ENCODE data around the gene TMEM106C.

Gene TMEM106C, protein sequence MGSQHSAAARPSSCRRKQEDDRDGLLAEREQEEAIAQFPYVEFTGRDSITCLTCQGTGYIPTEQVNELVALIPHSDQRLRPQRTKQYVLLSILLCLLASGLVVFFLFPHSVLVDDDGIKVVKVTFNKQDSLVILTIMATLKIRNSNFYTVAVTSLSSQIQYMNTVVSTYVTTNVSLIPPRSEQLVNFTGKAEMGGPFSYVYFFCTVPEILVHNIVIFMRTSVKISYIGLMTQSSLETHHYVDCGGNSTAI

DNA sequence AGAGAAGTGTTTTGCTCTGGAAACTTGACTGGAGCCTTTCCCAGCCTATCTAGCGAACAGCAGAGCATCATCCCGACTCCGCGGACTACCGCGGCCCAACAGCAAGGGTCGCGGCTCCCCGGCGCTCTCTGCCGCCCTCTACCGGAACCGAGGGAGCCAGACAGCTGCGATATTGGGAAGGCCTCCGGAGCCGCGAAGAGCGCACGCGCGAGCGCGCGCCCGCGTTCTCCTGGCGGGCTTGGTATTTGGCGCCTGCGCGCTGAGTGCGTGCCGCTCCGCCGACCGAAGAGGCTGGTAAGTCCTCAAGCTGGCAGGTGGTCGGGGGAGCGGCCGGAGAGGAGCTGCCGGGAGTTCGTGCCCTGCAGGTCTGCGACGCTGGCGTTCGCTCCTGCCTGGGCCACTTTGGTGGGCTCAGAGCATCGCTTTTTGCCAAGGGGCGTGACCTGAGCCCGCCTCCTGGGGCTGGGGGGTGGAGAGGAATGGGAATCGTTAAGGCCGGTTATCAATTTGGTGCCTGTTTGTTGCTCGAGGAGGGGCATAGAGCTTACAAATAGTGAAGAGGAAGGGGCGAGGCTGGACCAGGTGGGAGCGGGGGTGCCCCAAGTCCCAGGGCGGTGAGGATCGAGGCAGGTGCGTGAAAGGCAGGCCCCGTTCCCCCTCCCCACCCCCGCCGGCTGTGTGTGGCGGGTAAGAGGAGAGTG, at the start of gene TMEM106C:
Gene TMEM106C (plus strand): TSS at position 257 of the 701 bp plus-strand sequence. CDS start 641 bp downstream, outside the sequence.
- Histone ChIP-seq H3K27me3 (ENCODE audit: control insufficient read depth, insufficient read depth, low read length) (no peaks in the 10 kb centered on the region), H3K4me3 (ENCODE audit: low read depth, low read length) (peak within 1 kb of the TSS; percentile 96), H3K4me1 (peaks cover 8% of the 10 kb centered on the region), H3K9me3 (ENCODE audit: control insufficient read depth, low read length) (no peaks in the 10 kb centered on the region), H3K36me3 (ENCODE audit: control insufficient read depth, insufficient read depth, low read length) (no peaks in the 10 kb centered on the region), H3K9ac (no peak within 1 kb of the TSS), H2AFZ (peak within 1 kb of the TSS; percentile 98), H3K79me2 (no peaks in the 10 kb centered on the region), H3K4me2 (ENCODE audit: low read length) (peak within 1 kb of the TSS; percentile 95), H3K27ac (peak within 1 kb of the TSS; percentile 3)
- TF ChIP-seq, protein P1, sequence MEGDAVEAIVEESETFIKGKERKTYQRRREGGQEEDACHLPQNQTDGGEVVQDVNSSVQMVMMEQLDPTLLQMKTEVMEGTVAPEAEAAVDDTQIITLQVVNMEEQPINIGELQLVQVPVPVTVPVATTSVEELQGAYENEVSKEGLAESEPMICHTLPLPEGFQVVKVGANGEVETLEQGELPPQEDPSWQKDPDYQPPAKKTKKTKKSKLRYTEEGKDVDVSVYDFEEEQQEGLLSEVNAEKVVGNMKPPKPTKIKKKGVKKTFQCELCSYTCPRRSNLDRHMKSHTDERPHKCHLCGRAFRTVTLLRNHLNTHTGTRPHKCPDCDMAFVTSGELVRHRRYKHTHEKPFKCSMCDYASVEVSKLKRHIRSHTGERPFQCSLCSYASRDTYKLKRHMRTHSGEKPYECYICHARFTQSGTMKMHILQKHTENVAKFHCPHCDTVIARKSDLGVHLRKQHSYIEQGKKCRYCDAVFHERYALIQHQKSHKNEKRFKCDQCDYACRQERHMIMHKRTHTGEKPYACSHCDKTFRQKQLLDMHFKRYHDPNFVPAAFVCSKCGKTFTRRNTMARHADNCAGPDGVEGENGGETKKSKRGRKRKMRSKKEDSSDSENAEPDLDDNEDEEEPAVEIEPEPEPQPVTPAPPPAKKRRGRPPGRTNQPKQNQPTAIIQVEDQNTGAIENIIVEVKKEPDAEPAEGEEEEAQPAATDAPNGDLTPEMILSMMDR (IDR thresholded peaks at IDR 0.05): peak; percentile 98

DNA sequence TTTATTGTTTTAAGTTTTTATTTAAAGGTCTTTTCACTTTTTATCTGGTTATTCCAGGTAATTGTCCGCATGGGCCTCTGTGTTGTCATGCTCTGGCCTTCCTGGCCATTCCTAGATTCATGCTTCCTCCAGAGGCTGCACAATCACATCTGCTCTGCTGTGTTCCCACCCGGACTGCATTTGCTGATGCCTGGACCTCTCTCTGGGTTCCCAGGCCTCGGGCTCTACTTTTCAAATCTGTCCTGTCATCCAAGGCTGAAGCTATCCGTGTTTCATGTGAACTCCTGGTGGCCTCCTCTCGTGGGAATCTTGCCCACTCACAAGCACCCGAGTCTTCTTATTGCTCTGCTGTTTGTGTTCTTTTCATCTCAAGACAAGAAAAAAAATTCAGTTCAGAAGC, 42.5 kb upstream of the TMEM106C start:
- no peak overlapping the region for H3K4me3 ChIP-seq (ENCODE audit: low read depth, low read length)
- no peak overlapping the region for H2AFZ ChIP-seq
- no peak overlapping the region for H3K9ac ChIP-seq
- no peaks in the 10 kb centered on the region for H3K9me3 ChIP-seq (ENCODE audit: control insufficient read depth, low read length)
- TF ChIP-seq, protein P1 (IDR thresholded peaks at IDR 0.05): no peak
- no peak overlapping the region for H3K4me2 ChIP-seq (ENCODE audit: low read length)
- H3K4me1 ChIP-seq: no peaks in the 10 kb centered on the region
- no peaks in the 10 kb centered on the region for H3K36me3 ChIP-seq (ENCODE audit: control insufficient read depth, insufficient read depth, low read length)
- H3K27me3 ChIP-seq (ENCODE audit: control insufficient read depth, insufficient read depth, low read length): no peaks in the 10 kb centered on the region
- no peak overlapping the region for H3K27ac ChIP-seq
- no peaks in the 10 kb centered on the region for H3K79me2 ChIP-seq

DNA sequence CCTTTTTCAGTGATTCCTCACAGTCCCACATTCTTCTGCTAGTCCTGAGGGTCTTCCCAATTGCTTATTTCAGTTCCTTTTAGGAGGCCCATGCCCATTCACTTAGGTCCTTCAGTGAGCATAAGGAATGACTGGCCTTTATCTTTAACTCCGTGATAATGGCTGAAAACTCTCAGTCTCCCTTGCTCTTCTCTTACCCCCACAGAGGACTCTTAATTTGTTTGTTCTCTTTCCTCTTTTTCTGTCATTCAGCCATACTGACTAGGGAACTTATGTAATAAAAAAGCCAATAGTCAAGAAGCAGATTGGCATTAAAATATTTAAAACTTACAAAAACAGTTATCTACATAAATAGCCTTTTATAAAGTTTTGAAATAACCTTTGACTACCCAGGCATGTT, 41.5 kb upstream of the TMEM106C start:
- Histone ChIP-seq H3K9me3 (ENCODE audit: control insufficient read depth, low read length) (no peaks in the 10 kb centered on the region), H3K9ac (no peak overlapping the region), H3K4me1 (no peaks in the 10 kb centered on the region), H3K4me3 (ENCODE audit: low read depth, low read length) (no peak overlapping the region), H2AFZ (no peak overlapping the region), H3K36me3 (ENCODE audit: control insufficient read depth, insufficient read depth, low read length) (no peaks in the 10 kb centered on the region), H3K4me2 (ENCODE audit: low read length) (no peak overlapping the region), H3K27me3 (ENCODE audit: control insufficient read depth, insufficient read depth, low read length) (no peaks in the 10 kb centered on the region), H3K79me2 (no peaks in the 10 kb centered on the region), H3K27ac (no peak overlapping the region)
- TF ChIP-seq, protein P1 (IDR thresholded peaks at IDR 0.05): no peak

DNA sequence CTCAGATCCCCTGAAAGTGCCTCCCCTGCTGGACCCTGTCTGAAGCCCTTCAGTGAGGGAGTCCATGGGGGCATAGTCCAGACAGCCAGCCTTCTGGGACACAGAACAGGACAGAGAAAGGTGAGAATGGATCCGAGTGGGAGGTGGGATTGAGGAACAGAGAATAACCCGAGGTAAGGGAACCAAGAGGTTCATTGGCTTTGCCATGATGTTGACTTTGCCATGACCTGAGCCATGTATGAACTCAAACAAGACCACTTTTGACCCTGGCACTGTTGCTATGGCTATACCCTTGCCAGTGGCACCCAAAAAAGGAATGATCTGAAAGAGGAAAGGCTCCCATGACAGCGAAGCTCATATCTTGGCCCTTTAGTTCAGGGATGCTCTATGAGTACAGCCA, 36.0 kb upstream of the TMEM106C start:
- Histone ChIP-seq H3K4me3 (ENCODE audit: low read depth, low read length) (no peak overlapping the region), H3K79me2 (peaks cover 2% of the 10 kb centered on the region), H3K27me3 (ENCODE audit: control insufficient read depth, insufficient read depth, low read length) (no peaks in the 10 kb centered on the region)

More for the DNA sequence above, 36.0 kb upstream of the TMEM106C start:
- H3K27ac ChIP-seq: no peak overlapping the region
- TF ChIP-seq, protein P1 (IDR thresholded peaks at IDR 0.05): no peak
- no peak overlapping the region for H3K4me2 ChIP-seq (ENCODE audit: low read length)
- no peaks in the 10 kb centered on the region for H3K9me3 ChIP-seq (ENCODE audit: control insufficient read depth, low read length)
- no peaks in the 10 kb centered on the region for H3K36me3 ChIP-seq (ENCODE audit: control insufficient read depth, insufficient read depth, low read length)
- H2AFZ ChIP-seq: no peak overlapping the region
- no peaks in the 10 kb centered on the region for H3K4me1 ChIP-seq
- no peak overlapping the region for H3K9ac ChIP-seq

All from parathyroid adenoma (tissue), 2 donors.